Measurements from ENCODE around the gene TECPR2. TPM values are rescaled to one million over a fixed set of nuclear protein-coding genes. Genes with fewer than 3 reads are reported as not detected.

TECPR2 gene
- total RNA-seq, 1 donor from 2014 or later = 27.0 TPM

Small RNA genes lying within 50 kb of the gene (microRNA-seq; reads per million reads assigned to microRNA genes)
- not detected for gene MIR4309

Other genes with a start within 250 kb of the TECPR2 start
- gene WDR20, start 223.0 kb upstream of the TECPR2 start, total RNA-seq = 28.2 and 30.2 TPM in 2 replicates
- gene MOK, start 57.8 kb upstream of the TECPR2 start, total RNA-seq = 16.7 and 18.2 TPM in 2 replicates
- gene ZNF839, start 43.2 kb upstream of the TECPR2 start, total RNA-seq = 15.9 and 16.1 TPM in 2 replicates
- 35.5 and 37.3 TPM in 2 replicates for gene CINP, start 51 bp upstream of the TECPR2 start, total RNA-seq
- 33.2 and 40.0 TPM in 2 replicates for gene ANKRD9, start 146.8 kb downstream of the TECPR2 start, total RNA-seq
- gene RCOR1, start 229.7 kb downstream of the TECPR2 start, total RNA-seq = 27.3 and 27.8 TPM in 2 replicates